HG02642 (cell line): ENCODE results near the gene KYNU.
"Not testable (repeated sequence)": the region's sequence is repeated elsewhere in the genome, so short reads cannot be mapped to it uniquely, and the experiment has no call there.

Source experiments
- ATAC-seq: cut with Tn5 transposase; IDR thresholded peaks from one replicate; pipeline ENCODE4 v1.9.1; 2021; ENCODE audit warnings: mild to moderate bottlenecking; ENCODE audit not compliant: unreplicated experiment, poor library complexity

The KYNU gene

GRCh38 chr2:142877216-142877838 lies at the start of gene KYNU:
Gene KYNU (plus strand): TSS chr2:142877664. CDS start chr2:142885368, 7,704 bp downstream.
- ATAC-seq: peak; percentile 47

GRCh38 chr2:142834021-142834420 lies 43.4 kb upstream of the KYNU start:
- ATAC-seq: no peak

- ATAC-seq: no peak
Observed at GRCh38 chr2:142840436-142840835, 37.0 kb upstream of the KYNU start.

- no peak for ATAC-seq
Observed at GRCh38 chr2:142841788-142842187, 35.7 kb upstream of the KYNU start.

- no peak for ATAC-seq
Observed at GRCh38 chr2:142842369-142842768, 35.1 kb upstream of the KYNU start.

GRCh38 chr2:142843731-142844130 lies 33.7 kb upstream of the KYNU start:
- ATAC-seq: no peak

GRCh38 chr2:142848023-142848606 lies 29.3 kb upstream of the KYNU start:
- no peak for ATAC-seq

- no peak for ATAC-seq
Observed at GRCh38 chr2:142849820-142850219, 27.6 kb upstream of the KYNU start.

GRCh38 chr2:142853912-142854311 lies 23.6 kb upstream of the KYNU start:
- no peak for ATAC-seq

GRCh38 chr2:142857256-142858164 lies 20.0 kb upstream of the KYNU start:
- ATAC-seq: no peak

GRCh38 chr2:142858961-142859360 lies 18.5 kb upstream of the KYNU start:
- ATAC-seq: no peak

- no peak for ATAC-seq
Observed at GRCh38 chr2:142862299-142862698, 15.2 kb upstream of the KYNU start.

- ATAC-seq: no peak
Observed at GRCh38 chr2:142862847-142863246, 14.6 kb upstream of the KYNU start.

- ATAC-seq: no peak
Observed at GRCh38 chr2:142863485-142863961, 13.9 kb upstream of the KYNU start.

GRCh38 chr2:142864605-142865004 lies 12.9 kb upstream of the KYNU start:
- not testable (repeated sequence) for ATAC-seq

- peak; percentile 94 for ATAC-seq
Observed at GRCh38 chr2:142865924-142866323, 11.5 kb upstream of the KYNU start.

- ATAC-seq: peak; percentile 28
Observed at GRCh38 chr2:142866426-142866825, 11.0 kb upstream of the KYNU start.

- no peak for ATAC-seq
Observed at GRCh38 chr2:142867136-142867535, 10.3 kb upstream of the KYNU start.

- ATAC-seq: no peak
Observed at GRCh38 chr2:142868229-142868762, 9.2 kb upstream of the KYNU start.

GRCh38 chr2:142869065-142869460 lies 8.4 kb upstream of the KYNU start:
- ATAC-seq: not testable (repeated sequence)
